ENCODE measurements around the gene SUPT4H1. TPM values are rescaled to one million over a fixed set of nuclear protein-coding genes. Genes with fewer than 3 reads are reported as not detected.

The SUPT4H1 gene
- total and polyA plus RNA-seq, 9 of the 15 experiments (the other 6 are each of a cell fraction or from before 2014, with no cell fraction given): 62.1 to 320 (median 117) TPM

DNA sequence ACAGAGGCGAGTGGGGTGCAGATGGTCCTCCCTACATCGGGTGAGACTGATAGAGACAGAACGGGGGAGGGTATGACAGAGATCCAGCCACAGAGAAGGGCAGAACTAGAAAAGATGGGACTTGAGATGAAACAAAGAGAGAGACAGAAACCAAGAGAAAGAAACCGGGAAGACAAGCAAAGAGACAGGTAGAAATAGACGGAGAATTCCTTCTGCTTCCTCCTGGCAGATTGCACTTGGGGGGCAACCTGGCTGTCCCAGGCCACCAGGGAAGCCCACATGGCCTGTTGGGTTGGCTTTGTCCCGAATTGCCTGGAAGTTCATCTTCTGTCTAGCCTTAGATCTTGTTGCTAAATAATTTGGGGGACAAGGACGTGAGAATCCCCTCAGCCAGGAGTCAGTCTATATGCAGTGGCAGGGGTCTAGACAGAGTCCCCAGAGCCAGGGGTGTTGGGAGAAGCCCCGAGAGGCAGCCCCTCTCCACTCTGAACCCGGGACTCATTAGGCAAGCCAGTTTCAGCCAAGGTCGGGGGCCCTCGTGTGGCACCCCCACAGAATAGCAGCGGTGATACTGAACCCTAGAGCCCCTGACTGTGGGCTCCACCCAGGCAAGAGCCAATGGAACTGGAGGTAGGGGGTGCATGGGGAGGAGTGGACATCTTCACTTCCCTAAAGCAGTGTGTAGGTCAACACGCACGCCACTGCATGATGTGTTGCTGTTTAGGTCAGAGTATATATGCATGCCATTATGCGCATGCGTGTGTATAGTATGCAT lies 22.8 kb downstream of the SUPT4H1 start (continued):
- TF ChIP-seq, protein P1, sequence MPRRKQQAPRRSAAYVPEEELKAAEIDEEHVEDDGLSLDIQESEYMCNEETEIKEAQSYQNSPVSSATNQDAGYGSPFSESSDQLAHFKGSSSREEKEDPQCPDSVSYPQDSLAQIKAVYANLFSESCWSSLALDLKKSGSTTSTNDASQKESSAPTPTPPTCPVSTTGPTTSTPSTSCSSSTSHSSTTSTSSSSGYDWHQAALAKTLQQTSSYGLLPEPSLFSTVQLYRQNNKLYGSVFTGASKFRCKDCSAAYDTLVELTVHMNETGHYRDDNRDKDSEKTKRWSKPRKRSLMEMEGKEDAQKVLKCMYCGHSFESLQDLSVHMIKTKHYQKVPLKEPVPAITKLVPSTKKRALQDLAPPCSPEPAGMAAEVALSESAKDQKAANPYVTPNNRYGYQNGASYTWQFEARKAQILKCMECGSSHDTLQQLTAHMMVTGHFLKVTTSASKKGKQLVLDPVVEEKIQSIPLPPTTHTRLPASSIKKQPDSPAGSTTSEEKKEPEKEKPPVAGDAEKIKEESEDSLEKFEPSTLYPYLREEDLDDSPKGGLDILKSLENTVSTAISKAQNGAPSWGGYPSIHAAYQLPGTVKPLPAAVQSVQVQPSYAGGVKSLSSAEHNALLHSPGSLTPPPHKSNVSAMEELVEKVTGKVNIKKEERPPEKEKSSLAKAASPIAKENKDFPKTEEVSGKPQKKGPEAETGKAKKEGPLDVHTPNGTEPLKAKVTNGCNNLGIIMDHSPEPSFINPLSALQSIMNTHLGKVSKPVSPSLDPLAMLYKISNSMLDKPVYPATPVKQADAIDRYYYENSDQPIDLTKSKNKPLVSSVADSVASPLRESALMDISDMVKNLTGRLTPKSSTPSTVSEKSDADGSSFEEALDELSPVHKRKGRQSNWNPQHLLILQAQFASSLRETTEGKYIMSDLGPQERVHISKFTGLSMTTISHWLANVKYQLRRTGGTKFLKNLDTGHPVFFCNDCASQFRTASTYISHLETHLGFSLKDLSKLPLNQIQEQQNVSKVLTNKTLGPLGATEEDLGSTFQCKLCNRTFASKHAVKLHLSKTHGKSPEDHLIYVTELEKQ (CRISPR knock-in tag; IDR thresholded peaks at IDR 0.05): no peak
- TF ChIP-seq, protein P2, sequence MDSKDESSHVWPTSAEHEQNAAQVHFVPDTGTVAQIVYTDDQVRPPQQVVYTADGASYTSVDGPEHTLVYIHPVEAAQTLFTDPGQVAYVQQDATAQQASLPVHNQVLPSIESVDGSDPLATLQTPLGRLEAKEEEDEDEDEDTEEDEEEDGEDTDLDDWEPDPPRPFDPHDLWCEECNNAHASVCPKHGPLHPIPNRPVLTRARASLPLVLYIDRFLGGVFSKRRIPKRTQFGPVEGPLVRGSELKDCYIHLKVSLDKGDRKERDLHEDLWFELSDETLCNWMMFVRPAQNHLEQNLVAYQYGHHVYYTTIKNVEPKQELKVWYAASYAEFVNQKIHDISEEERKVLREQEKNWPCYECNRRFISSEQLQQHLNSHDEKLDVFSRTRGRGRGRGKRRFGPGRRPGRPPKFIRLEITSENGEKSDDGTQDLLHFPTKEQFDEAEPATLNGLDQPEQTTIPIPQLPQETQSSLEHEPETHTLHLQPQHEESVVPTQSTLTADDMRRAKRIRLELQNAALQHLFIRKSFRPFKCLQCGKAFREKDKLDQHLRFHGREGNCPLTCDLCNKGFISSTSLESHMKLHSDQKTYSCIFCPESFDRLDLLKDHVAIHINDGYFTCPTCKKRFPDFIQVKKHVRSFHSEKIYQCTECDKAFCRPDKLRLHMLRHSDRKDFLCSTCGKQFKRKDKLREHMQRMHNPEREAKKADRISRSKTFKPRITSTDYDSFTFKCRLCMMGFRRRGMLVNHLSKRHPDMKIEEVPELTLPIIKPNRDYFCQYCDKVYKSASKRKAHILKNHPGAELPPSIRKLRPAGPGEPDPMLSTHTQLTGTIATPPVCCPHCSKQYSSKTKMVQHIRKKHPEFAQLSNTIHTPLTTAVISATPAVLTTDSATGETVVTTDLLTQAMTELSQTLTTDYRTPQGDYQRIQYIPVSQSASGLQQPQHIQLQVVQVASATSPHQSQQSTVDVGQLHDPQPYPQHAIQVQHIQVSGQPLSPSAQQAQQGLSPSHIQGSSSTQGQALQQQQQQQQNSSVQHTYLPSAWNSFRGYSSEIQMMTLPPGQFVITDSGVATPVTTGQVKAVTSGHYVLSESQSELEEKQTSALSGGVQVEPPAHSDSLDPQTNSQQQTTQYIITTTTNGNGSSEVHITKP (IDR thresholded peaks at IDR 0.05; ENCODE audit: partially characterized antibody): peak; percentile 93
- TF ChIP-seq PCBP2 (IDR thresholded peaks at IDR 0.05; ENCODE audit: low read depth, low read length, poor library complexity, severe bottlenecking) (no peak), SMAD3 (CRISPR knock-in tag; conservative IDR thresholded peaks at IDR 0.05) (peak; percentile 18; the same call in 1 of the 2 replicates), MBD2 (IDR thresholded peaks at IDR 0.05; ENCODE audit: borderline replicate concordance, low read depth) (peak; percentile 88; the same call in 1 of the 2 replicates), TARDBP (IDR thresholded peaks at IDR 0.05) (peak; percentile 68; the same call in 1 of the 2 replicates), SIN3B (IDR thresholded peaks at IDR 0.05; ENCODE audit: low read depth) (0 out of 2 replicates have a peak, but pooled peaks have one; percentile 17), PHF20 (IDR thresholded peaks at IDR 0.05; ENCODE audit: partially characterized antibody) (peak; percentile 47), TCF7L2 (IDR thresholded peaks at IDR 0.05; ENCODE audit: low read depth, low read length) (no peak), ZC3H11A (IDR thresholded peaks at IDR 0.05; ENCODE audit: low read depth, low read length) (0 out of 2 replicates have a peak, but pooled peaks have one; percentile 2), U2AF2 (optimal IDR thresholded peaks at IDR 0.05; ENCODE audit: low read depth, low read length) (no peak), DIDO1 (tag; IDR thresholded peaks at IDR 0.05; ENCODE audit: low read depth) (no peak), SRSF9 (IDR thresholded peaks at IDR 0.05; ENCODE audit: borderline replicate concordance, low read depth, low read length) (no peak)
- TF ChIP-seq, protein P3, sequence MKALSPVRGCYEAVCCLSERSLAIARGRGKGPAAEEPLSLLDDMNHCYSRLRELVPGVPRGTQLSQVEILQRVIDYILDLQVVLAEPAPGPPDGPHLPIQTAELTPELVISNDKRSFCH (CRISPR knock-in tag; IDR thresholded peaks at IDR 0.05): no peak
- TF ChIP-seq, protein P3 (tag; IDR thresholded peaks at IDR 0.05): peak; percentile 68; the same call in 1 of the 2 replicates
- TF ChIP-seq, protein P4, sequence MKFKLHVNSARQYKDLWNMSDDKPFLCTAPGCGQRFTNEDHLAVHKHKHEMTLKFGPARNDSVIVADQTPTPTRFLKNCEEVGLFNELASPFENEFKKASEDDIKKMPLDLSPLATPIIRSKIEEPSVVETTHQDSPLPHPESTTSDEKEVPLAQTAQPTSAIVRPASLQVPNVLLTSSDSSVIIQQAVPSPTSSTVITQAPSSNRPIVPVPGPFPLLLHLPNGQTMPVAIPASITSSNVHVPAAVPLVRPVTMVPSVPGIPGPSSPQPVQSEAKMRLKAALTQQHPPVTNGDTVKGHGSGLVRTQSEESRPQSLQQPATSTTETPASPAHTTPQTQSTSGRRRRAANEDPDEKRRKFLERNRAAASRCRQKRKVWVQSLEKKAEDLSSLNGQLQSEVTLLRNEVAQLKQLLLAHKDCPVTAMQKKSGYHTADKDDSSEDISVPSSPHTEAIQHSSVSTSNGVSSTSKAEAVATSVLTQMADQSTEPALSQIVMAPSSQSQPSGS (CRISPR knock-in tag; IDR thresholded peaks at IDR 0.05): no peak
- TF ChIP-seq, protein P5, sequence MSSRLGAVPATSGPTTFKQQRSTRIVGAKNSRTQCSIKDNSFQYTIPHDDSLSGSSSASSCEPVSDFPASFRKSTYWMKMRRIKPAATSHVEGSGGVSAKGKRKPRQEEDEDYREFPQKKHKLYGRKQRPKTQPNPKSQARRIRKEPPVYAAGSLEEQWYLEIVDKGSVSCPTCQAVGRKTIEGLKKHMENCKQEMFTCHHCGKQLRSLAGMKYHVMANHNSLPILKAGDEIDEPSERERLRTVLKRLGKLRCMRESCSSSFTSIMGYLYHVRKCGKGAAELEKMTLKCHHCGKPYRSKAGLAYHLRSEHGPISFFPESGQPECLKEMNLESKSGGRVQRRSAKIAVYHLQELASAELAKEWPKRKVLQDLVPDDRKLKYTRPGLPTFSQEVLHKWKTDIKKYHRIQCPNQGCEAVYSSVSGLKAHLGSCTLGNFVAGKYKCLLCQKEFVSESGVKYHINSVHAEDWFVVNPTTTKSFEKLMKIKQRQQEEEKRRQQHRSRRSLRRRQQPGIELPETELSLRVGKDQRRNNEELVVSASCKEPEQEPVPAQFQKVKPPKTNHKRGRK (tag; IDR thresholded peaks at IDR 0.05): no peak
